K562 (cell line): ENCODE measurements around the gene POLR3G. TPM values are rescaled to one million over a fixed set of nuclear protein-coding genes. Genes with fewer than 3 reads are reported as not detected.
A peak's percentile ranks its signal among the peaks of the same experiment; 100 is the strongest.

ENCODE experiments used
- ATAC-seq: fragments of 200-7000 bp; cut with Tn5 transposase; 3 replicates; pipeline ENCODE4 v1.9.1; 2020; ENCODE audit warnings: moderate library complexity
- BruUV-seq: library from RNA; stranded (reverse); fragments of 400-500 nt; replicated peaks from 2 replicates; lab custom pipeline; 2021; lab: Mats Ljungman, UMichigan
- CTCF ChIA-PET: fragments of 300-600 bp; formaldehyde crosslinking; extraction: SDS; loops from one replicate; lab custom pipeline; 2021; ENCODE audit warnings: low intra/inter-chr PET ratio; lab: Yijun Ruan, JAX
- POLR2A ChIA-PET: fragments of 300-600, 350-650 bp; sonication (Branson Sonifier 250); formaldehyde crosslinking; extraction: SDS; loops from one replicate; lab custom pipeline; 2021; ENCODE audit warnings: antibody characterized with exemption, inconsistent platforms; lab: Yijun Ruan, JAX
- DNase-seq, 4 experiments: peaks; one replicate each; pipeline versions ENCODE4 v3.0.0 to v3.0.0-alpha.2; 2011 to 2018; ENCODE audit warnings: low spot score in 3 of 4, mixed read lengths in 3 of 4; ENCODE audit errors: extremely low read depth in 1 of 4
- FAIRE-seq: peaks from 2 replicates; lab custom pipeline; 2011; peaks lifted over from hg19 to GRCh38; lab: Jason Lieb, UNC
- H2AFZ ChIP-seq: 2 replicates; pipeline ENCODE4 v1.6.0; 2011; ENCODE audit warnings: low read depth, low read length, control low read depth, inconsistent platforms
- H3K27ac ChIP-seq: fragments of 200-600 bp; 3 replicates; pipeline ENCODE4 v1.8.0; 2011; ENCODE audit warnings: low read depth, mild to moderate bottlenecking, control low read depth, inconsistent platforms, low read length, moderate library complexity, mixed read lengths; ENCODE audit errors: extremely low read depth
- H3K27me3 ChIP-seq, 2 experiments: fragments of 300-600 bp in 1 of 2; 2 replicates in 1 of 2; 3 replicates in 1 of 2; pipeline versions ENCODE4 v1.6.0 to v1.8.0; 2011; ENCODE audit warnings: inconsistent platforms in 2 of 2, low read length in 2 of 2, mild to moderate bottlenecking in 1 of 2, mixed read lengths in 1 of 2, moderate library complexity in 1 of 2; ENCODE audit not compliant: control insufficient read depth in 2 of 2, insufficient read depth in 2 of 2
- H3K36me3 ChIP-seq: fragments of 300-600 bp; 3 replicates; pipeline ENCODE4 v1.8.0; 2011; ENCODE audit warnings: mild to moderate bottlenecking, low read length, inconsistent platforms; ENCODE audit not compliant: control insufficient read depth, insufficient read depth
- H3K4me1 ChIP-seq, 2 experiments: fragments of 200-600 bp in 1 of 2; replicated peaks in 1 of 2; 2 replicates in 1 of 2; 3 replicates in 1 of 2; pipeline versions ENCODE4 v1.5.1 to v1.8.0; 2011; ENCODE audit warnings: inconsistent platforms in 2 of 2, low read length in 2 of 2, mild to moderate bottlenecking in 1 of 2, mixed read lengths in 1 of 2, moderate library complexity in 1 of 2; ENCODE audit not compliant: control insufficient read depth in 2 of 2, insufficient read depth in 2 of 2
- H3K4me2 ChIP-seq: 2 replicates; pipeline ENCODE4 v1.6.1; 2011; ENCODE audit warnings: low read length, control low read depth, inconsistent platforms, mixed read lengths; ENCODE audit not compliant: insufficient read depth
- H3K4me3 ChIP-seq: fragments of 200-600 bp; sonication (generic), shearing (Covaris generic); 2 replicates; pipeline ENCODE4 v1.5.1; 2016; ENCODE audit warnings: control low read depth, inconsistent platforms
- H3K79me2 ChIP-seq: fragments of 200-600 bp; 3 replicates; pipeline ENCODE4 v1.8.0; 2011; ENCODE audit warnings: low read length, inconsistent platforms; ENCODE audit not compliant: control insufficient read depth, insufficient read depth
- H3K9ac ChIP-seq, 2 experiments: 2 replicates each; pipeline versions ENCODE4 v1.6.0 to v1.6.1; 2011; ENCODE audit warnings: low read depth in 2 of 2, low read length in 2 of 2, control low read depth in 1 of 2, inconsistent platforms in 1 of 2, mild to moderate bottlenecking in 1 of 2, mixed read lengths in 1 of 2; ENCODE audit not compliant: insufficient read depth in 1 of 2
- H3K9me1 ChIP-seq: one replicate; pipeline ENCODE4 v1.6.0; 2011; ENCODE audit warnings: inconsistent platforms, mild to moderate bottlenecking, low read length, moderate library complexity; ENCODE audit not compliant: control insufficient read depth, insufficient read depth
- H3K9me3 ChIP-seq: replicated peaks from 2 replicates; pipeline ENCODE4 v1.5.1; 2011; ENCODE audit warnings: low read depth, low read length, inconsistent platforms; ENCODE audit not compliant: control insufficient read depth, insufficient read depth
- H4K20me1 ChIP-seq: replicated peaks from 2 replicates; pipeline ENCODE4 v1.6.1; 2011; ENCODE audit warnings: low read length, inconsistent platforms, mixed read lengths; ENCODE audit not compliant: control insufficient read depth, insufficient read depth
- ARID1B ChIP-seq: fragments of 450-650 bp; IDR thresholded peaks from 2 replicates; pipeline ENCODE4 v1.6.1; 2016; ENCODE audit warnings: antibody characterized with exemption, mild to moderate bottlenecking, inconsistent platforms
- C11orf30 ChIP-seq: fragments of 450-650 bp; IDR thresholded peaks from 2 replicates; pipeline ENCODE4 v1.6.1; 2016; ENCODE audit warnings: low read depth, mild to moderate bottlenecking
- CHD1 ChIP-seq: fragments of 200-600 bp; sonication (generic); IDR thresholded peaks from one replicate; pipeline ENCODE4 v1.6.1; 2012; ENCODE audit warnings: mild to moderate bottlenecking, moderate library complexity, low read length, inconsistent platforms
- CTCFL ChIP-seq: IDR thresholded peaks from 2 replicates; pipeline ENCODE4 v1.6.1; 2011; ENCODE audit warnings: borderline replicate concordance, low read depth, mild to moderate bottlenecking, moderate library complexity, low read length; ENCODE audit not compliant: insufficient read depth, poor library complexity, severe bottlenecking
- DNMT1 ChIP-seq: fragments of 450-650 bp; IDR thresholded peaks from 2 replicates; pipeline ENCODE4 v1.6.1; 2016; ENCODE audit warnings: antibody characterized with exemption, mild to moderate bottlenecking
- FOXA3 ChIP-seq, 2 experiments: fragments of 450-650 bp in 1 of 2; sonication (generic) in 1 of 2; formaldehyde crosslinking; IDR thresholded peaks in 1 of 2; conservative IDR thresholded peaks in 1 of 2; 2 replicates each; pipeline versions ENCODE4 v1.4.0 to v1.8.0; 2020 to 2022; ENCODE audit warnings: mild to moderate bottlenecking in 2 of 2, missing genetic modification reagents in 1 of 2
- HDAC1 ChIP-seq, 2 experiments: fragments of 450-650 bp; IDR thresholded peaks; 2 replicates each; pipeline ENCODE4 v1.6.1; 2016 to 2017; ENCODE audit warnings: inconsistent platforms in 1 of 2, mild to moderate bottlenecking in 1 of 2, moderate library complexity in 1 of 2
- MAFF ChIP-seq: IDR thresholded peaks from 2 replicates; pipeline ENCODE4 v1.6.1; 2012; ENCODE audit warnings: low read length, improper control_type of control experiment
- MTA3 ChIP-seq: fragments of 450-650 bp; formaldehyde crosslinking; IDR thresholded peaks from 2 replicates; pipeline ENCODE4 v1.6.1; 2017; ENCODE audit warnings: mild to moderate bottlenecking, borderline replicate concordance
- NFE2 ChIP-seq: IDR thresholded peaks from 2 replicates; pipeline ENCODE4 v1.6.1; 2014; ENCODE audit warnings: antibody characterized with exemption, low read depth
- NR2C1 ChIP-seq, 2 experiments: fragments of 450-650 bp; IDR thresholded peaks; 2 replicates each; pipeline ENCODE4 v1.6.1; 2017; ENCODE audit warnings: mild to moderate bottlenecking in 2 of 2, antibody characterized with exemption in 1 of 2, inconsistent platforms in 1 of 2, missing compliant biosample characterization in 1 of 2, missing genetic modification characterization in 1 of 2
- POLR2AphosphoS2 ChIP-seq: IDR thresholded peaks from 2 replicates; pipeline ENCODE4 v1.6.1; 2012; ENCODE audit warnings: low read length, improper control_type of control experiment
- RFX1 ChIP-seq: fragments of 450-650 bp; IDR thresholded peaks from 2 replicates; pipeline ENCODE4 v1.6.1; 2016; ENCODE audit warnings: mild to moderate bottlenecking, moderate library complexity
- TCFL5 ChIP-seq: fragments of 250-450 bp; sonication (Bioruptor Pico); conservative IDR thresholded peaks from 2 replicates; pipeline ENCODE4 v1.6.1; 2021; ENCODE audit warnings: mild to moderate bottlenecking, moderate library complexity, matching md5 sums
- ZBTB26 ChIP-seq: fragments of 450-650 bp; formaldehyde crosslinking; IDR thresholded peaks from 2 replicates; pipeline ENCODE4 v1.4.0; 2022; ENCODE audit warnings: missing genetic modification characterization
- ZNF316 ChIP-seq: fragments of 450-650 bp; IDR thresholded peaks from 2 replicates; pipeline ENCODE4 v1.6.1; 2016
- ZNF707 ChIP-seq: fragments of 250-450 bp; sonication (Bioruptor Pico); conservative IDR thresholded peaks from 2 replicates; pipeline ENCODE4 v1.8.0; 2022; ENCODE audit warnings: inconsistent platforms, mild to moderate bottlenecking, moderate library complexity
- WGBS: fragments of 100-300 bp; shearing (Covaris generic); methylation state at CpG from one replicate; pipeline ENCODE4 v1.1.6; 2016; ENCODE audit warnings: low coverage, mixed read lengths; ENCODE audit not compliant: insufficient coverage; ENCODE audit errors: missing lambda C conversion rate; 5-methylcytosine and 5-hydroxymethylcytosine counted together
- in situ Hi-C: fragments of 300-500 bp; cut with MboI; formaldehyde crosslinking; loops from 4 replicates; pipeline ENCODE4 v1.15.0; 2018; ENCODE audit warnings: inconsistent platforms, mixed read lengths
- intact Hi-C: fragments of 100-400 bp; cut with micrococcal nuclease; formaldehyde crosslinking; loops from 2 replicates; pipeline ENCODE4 v1.14.2; 2022
- polyA plus RNA-seq, 8 experiments: library from polyadenylated mRNA; depleted of rRNA in 4 of 8; stranded (reverse) in 5 of 8; unstranded in 3 of 8; fragments of >200 nt; fragmentation: Nextera tagmentation in 2 of 8; fragmentation: Illumina TruSeq in 1 of 8; extraction: Ambion mirVana in 2 of 8; extraction: Trizol in 1 of 8; gene quantifications; 2 replicates each; pipeline versions ENCODE4 v1.2.1 to v1.2.3, GENCODE V29; 2011 to 2014; ENCODE audit warnings: inconsistent platforms in 1 of 8, missing spikeins in 1 of 8
- total RNA-seq, 7 experiments: library from RNA; depleted of rRNA in 6 of 7; stranded (reverse); fragments of >200 nt in 6 of 7; fragmentation: Illumina TruSeq in 2 of 7; extraction: Trizol in 2 of 7; gene quantifications; 2 replicates each; pipeline versions ENCODE4 v1.2.1 to v1.2.3, GENCODE V29; 2011 to 2021; ENCODE audit warnings: low replicate concordance in 1 of 7
- TF ChIP-seq, protein P1 (sequence below): fragments of 250-450 bp; sonication (Bioruptor Pico); IDR thresholded peaks from 2 replicates; pipeline ENCODE4 v1.8.0; 2021; ENCODE audit warnings: mild to moderate bottlenecking, moderate library complexity

The POLR3G gene
- total and polyA plus RNA-seq, 9 of the 15 experiments (the other 6 are each of a cell fraction or from before 2014, with no cell fraction given): 39.0 to 111 (median 59.0) TPM

DNA sequence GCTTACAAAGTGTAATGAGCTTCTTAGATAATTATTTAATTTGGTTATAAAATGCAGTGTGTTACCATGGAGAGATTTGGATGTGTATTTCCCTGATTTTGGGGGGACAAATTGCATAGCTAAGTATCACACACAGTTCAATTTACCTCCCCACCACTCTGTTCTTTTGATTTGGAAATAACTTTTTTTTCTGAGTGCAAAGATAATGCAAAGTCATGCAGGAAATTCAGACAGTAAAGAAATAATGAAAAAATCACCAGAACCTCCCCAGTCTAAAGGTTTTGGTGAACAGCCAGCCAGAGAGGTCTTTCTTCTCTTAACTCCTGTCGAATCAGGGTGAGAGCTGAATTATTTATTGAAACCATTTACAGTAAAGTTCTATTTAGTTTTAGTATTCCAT, 87.1 kb downstream of the POLR3G start:
- no peaks in the 10 kb centered on the region for H3K9me3 ChIP-seq
- H3K9me1 ChIP-seq: no peaks in the 10 kb centered on the region
- H3K79me2 ChIP-seq: peaks cover 54% of the 10 kb centered on the region
- BruUV-seq: no TSS peak
- ATAC-seq (no peak), FAIRE-seq (no peak), DNase-seq (no peak)
- no peaks in the 10 kb centered on the region for H3K27me3 ChIP-seq
- 11% methylated on average over 1 of the region's 1 CpG for WGBS
- peak overlapping the region; percentile 37 for H2AFZ ChIP-seq
- no peaks in the 10 kb centered on the region for H3K36me3 ChIP-seq
- 0 out of 4 replicates have a peak overlapping the region, but pooled peaks of 1 of the 2 experiments have one; percentile 12 for H3K9ac ChIP-seq
- no peaks in the 10 kb centered on the region for H4K20me1 ChIP-seq
- POLR2A ChIA-PET: interaction anchor here (0.5 to 1.9 kb wide), 5 partner anchors 12 to 1002 kb away, joined by 3 to 6 read pairs (median 3); no protein-coding TSS in a partner anchor
- CTCF ChIA-PET: no interaction called here
- H3K27ac ChIP-seq: peak overlapping the region; percentile 4; the same call in 2 of the 3 replicates
- H3K4me2 ChIP-seq: peak overlapping the region; percentile 57
- in situ Hi-C loops: no loop called here
- no peak overlapping the region for H3K4me3 ChIP-seq
- intact Hi-C loops: no loop called here
- H3K4me1 ChIP-seq: peaks cover 4 to 10% of the 10 kb centered on the region in 2 experiments; a peak in 4 of 5 replicates
- TF ChIP-seq NFE2 (peak; percentile 48), NR2C1 (IDR thresholded peaks at IDR 0.05) (no peak), NR2C1 (tag; IDR thresholded peaks at IDR 0.05) (no peak), ARID1B (no peak), TCFL5 (CRISPR knock-in tag) (no peak), ZNF316 (peak; percentile 49; the same call in 1 of the 2 replicates), MAFF (peak; percentile 34; the same call in 1 of the 2 replicates), CTCFL (no peak), FOXA3 (CRISPR knock-in tag; conservative IDR thresholded peaks at IDR 0.05 in 1 of 2, IDR thresholded peaks at IDR 0.05 in 1 of 2) (no peak), POLR2AphosphoS2 (no peak), ZBTB26 (CRISPR knock-in tag) (no peak), MTA3 (no peak), HDAC1 (IDR thresholded peaks at IDR 0.05) (no peak), ZNF707 (CRISPR knock-in tag) (no peak), DNMT1 (no peak), CHD1 (no peak), RFX1 (no peak), C11orf30 (peak; percentile 62)
- TF ChIP-seq, protein P1, sequence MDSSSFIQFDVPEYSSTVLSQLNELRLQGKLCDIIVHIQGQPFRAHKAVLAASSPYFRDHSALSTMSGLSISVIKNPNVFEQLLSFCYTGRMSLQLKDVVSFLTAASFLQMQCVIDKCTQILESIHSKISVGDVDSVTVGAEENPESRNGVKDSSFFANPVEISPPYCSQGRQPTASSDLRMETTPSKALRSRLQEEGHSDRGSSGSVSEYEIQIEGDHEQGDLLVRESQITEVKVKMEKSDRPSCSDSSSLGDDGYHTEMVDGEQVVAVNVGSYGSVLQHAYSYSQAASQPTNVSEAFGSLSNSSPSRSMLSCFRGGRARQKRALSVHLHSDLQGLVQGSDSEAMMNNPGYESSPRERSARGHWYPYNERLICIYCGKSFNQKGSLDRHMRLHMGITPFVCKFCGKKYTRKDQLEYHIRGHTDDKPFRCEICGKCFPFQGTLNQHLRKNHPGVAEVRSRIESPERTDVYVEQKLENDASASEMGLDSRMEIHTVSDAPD (CRISPR knock-in tag): no peak
